ENCODE measurements around the gene KRT85.

Gene KRT85

DNA sequence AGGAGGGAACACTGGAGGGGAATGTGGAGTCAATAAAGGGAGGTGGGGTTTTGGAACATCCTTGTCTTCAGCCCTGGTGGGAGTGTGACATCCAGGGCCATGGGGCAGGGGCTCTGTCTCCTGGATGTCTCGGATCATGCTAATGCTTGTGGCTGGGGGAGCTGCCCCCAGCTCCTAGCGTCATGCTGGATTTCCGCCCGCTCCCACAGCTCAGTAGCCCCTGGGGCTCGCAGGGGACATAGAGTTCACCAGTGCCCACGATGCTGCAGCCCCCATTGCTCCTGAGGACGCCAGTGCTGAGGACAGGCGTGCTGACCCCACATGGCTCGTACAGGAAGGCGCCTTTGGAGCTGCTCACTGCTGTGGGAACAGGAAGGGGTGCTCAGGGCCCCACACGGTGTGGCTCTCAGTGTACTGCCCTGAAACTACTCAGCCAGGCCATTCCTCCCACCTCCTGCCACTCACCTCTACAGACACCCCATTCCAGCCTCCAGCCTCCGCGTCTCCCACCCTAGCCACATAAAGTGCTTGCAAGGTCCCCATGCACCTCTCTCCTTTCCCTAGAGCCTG, 27.6 kb upstream of the KRT85 start:
- no peak for DNase-seq (ENCODE audit: low read depth)

DNA sequence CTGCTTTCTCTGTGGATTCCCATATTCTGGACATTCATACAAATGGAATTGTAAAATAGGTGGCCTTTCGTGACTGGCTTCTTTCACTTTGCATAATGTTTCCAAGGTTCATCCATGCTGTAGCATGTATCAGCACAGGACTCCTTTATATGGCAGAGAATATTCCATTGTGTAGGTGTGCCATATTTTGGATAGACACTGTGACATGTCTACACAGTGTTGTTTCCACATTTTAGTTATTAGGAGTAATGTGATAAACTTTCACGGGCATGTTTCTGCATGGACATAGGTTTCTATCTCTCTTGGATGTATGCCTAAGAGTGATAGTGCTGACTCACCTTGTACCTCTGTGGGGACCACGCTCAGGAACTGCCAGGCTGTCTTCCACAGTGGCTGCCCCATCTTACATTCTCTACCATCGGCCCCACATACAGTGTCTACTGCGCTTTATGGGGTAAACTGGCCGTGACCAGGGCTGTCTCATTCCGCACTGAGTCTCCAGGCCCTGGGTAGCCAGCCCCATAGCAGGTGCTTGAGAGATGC, 25.3 kb upstream of the KRT85 start:
- DNase-seq (ENCODE audit: low read depth): no peak

DNA sequence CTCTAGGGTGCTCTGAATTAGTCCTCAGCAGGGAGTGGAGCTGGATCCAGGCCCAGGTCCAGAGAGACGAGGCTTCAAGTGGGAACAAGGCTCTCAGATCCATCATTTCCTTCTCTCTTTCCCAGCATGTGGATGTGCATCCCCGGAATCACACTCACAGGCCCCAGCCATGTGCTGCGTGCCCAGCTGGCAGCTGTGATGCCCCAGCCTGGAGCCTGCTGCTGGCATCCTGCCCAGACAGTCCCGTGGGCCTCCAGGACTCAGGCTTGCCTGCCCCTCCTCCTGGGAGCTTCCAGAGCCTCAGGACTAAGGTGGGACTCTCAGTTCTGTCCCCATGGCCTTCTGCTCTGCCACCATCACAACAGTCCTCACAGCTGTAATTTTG, 24.3 kb upstream of the KRT85 start:
- no peak for DNase-seq (ENCODE audit: low read depth)

DNA sequence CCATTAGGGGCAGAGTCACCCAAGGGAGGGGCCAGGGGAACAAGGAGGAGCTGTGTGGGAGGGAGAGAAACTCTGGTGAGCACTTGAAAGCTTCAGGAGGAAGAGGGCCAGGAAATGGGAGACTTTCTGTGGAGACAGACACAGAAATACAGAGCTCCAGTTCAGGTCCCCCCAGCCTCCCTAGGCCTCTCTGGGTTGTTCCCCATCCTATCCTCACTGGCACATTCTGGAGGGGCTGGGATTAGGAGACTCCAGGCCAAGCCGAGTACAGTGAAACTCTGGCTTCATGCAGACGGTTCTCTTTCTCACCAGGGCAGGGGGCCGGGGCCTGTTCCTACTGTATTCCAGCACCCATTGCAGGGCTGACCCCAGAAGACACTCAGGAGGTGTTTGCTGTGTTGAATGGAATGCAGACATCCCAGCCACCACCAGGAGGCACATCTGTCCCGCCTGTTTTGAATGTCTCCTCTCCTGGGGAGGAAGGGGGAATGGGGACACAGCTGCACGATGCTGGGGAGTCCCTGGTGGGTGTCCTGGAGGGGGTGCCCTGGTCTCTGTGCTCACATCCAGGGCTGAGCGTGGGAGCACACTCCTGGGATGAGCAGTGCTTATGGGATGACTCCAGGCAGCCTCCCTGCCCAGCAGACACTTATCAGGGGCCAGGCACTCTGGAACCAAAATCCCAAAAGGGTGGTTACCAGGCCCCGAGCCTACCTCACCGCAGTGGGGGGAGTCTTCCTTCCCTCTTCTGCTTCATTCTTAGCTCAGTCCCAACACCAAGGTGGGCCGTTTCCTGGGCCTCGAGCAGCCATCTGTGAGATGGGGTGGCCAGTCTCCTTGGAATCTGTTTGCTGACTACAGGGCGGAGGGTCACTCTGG, 23.7 kb upstream of the KRT85 start:
- DNase-seq (ENCODE audit: low read depth): peak; percentile 27

DNA sequence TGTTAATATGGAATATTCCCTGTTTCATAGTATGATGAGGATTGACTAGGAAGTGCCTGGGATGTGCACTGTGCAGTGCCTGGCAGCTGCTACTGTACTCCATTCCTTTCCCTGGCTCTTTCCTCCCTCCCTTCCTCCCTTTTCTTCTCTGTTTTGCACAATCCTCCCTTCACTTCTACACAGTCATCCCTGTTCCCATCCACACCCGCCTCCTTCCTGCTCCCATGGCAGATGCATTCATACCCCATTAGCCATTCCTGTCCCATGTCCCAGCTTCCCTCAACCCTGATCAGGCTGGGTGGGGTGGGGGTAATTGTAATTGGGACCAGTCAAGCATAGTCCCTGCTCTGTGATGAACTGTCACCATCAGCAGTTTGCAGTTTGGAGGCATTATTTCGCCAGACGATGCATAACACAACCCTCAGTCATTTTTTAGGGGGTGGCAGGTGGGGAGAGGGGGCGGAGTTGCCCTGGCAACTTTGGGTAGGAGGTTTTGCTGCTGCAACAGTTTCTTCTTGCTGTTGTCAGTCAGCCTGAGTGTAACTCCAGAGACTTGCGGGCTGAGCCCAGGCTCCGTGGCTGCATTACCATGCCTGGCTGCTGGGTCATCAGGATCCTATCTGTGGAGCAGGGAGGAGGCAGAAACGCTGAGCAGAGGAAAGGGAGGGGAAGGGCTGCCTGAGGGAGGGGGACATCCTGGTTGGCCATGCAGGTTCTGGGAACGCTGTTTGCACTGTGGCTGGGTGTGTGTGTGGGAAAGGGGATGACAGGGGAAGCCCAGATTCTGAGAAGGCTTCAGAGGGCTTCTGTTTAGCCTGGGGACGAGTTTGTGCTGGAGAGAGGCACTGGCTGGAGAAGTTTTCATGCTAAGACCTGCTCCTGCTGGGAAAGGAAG, 22.3 kb upstream of the KRT85 start:
- no peak for DNase-seq (ENCODE audit: low read depth)

DNA sequence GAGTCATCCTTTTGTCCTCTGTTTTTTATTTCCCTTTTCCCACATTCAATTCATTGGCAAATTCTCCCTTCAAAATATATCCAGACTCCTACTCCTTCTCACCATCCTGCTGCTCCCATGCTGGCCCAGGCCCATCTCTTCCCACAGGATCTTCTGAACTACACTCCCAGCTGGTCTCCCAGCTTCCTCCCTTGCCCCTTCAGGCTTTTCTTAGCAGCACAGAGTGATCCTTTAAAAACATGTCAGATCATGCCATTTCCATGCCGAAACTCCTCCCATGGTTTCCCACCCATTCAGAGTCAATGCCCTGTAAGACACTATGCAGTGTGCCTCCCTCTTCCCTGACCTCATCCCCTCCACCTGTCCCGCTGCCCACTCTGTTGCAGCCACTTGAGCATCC, 20.6 kb upstream of the KRT85 start:
- no peak for DNase-seq (ENCODE audit: low read depth)

DNA sequence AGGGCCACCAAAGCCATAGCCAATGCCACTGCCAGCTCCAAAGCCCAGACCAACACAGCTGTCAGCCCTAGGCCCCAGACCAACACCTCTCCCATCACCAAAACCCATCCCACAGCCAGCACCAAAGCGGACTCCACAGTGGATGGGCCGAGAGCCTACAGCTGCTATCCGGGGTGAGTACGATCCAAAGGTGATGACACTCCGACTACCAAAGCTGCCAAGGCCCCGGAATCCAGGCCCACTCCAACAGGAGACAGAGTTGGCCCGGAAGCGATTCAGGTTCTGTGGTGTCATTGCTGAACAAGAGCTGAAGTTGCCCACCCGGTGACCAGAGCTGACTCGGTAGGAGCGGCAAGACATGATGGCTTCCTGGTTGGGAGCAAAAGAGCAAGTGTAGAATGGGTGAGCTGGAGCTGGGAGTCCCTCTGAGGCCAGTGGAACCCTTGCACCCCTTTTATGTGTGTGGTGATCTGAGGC, 18.0 kb upstream of the KRT85 start, which contains the start of gene KRT84:
Gene KRT84, minus strand, starts transcription at position 427 of the 477 bp plus-strand sequence. Its CDS starts 67 bp downstream, at position 360.
- no peak for DNase-seq (ENCODE audit: low read depth)

DNA sequence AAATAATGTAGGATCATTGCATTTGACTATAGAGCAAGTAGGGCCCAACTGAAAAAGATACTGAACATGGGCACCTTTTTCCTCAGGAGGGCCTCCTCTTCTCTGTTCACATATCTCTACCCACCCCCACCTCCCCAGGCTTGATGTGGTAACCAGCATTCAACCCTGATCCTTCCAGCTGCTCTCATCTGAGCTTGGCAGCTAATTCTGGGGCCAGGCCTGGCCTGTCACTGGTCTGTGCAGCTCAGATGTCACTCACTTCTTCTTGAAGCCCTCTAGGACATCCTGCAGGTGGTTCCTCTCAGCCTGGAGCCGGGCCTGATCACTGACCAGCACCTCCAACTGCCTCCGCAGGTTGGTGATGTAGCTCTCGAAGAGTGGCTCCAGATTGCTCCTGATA, 16.1 kb upstream of the KRT85 start:
- DNase-seq (ENCODE audit: low read depth): no peak

DNA sequence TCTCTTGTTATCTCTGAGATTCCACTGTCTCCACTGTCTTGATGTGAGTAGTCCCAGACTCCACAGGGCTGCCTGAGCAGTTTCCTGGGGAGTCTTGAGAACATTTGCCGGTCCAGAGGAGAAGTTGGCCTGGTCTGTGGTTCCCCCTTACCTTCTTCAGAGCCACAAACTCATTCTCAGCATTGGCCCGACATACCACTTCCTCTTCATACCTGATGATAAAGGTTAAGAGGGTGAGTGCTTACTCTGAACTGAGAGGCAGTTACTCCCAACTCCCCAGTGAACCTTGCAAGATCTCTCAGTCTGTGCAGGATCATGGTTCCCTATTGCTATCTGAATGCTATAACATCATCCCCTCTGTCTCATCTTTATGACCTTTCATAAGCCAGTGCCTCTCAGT, 15.6 kb upstream of the KRT85 start:
- DNase-seq (ENCODE audit: low read depth): no peak

DNA sequence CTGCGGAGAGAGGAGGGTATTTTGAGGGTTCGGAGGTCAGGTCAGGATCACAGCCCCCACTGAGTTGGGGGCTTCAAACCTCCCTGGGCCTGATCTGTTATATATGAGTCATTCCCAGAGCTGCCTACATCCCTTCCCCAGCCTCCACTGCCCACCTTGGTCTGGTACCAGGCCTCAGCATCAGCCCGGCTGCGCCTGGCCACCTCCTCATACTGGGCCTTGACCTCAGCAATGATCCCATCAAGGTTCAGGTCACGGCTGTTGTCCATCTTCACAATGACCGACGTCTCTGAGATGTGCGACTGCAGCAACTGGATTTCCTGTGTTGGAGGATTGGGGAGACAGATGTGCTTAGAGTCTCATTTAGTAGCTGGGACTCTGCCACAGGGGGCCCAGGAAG, 13.9 kb upstream of the KRT85 start:
- no peak for DNase-seq (ENCODE audit: low read depth)

DNA sequence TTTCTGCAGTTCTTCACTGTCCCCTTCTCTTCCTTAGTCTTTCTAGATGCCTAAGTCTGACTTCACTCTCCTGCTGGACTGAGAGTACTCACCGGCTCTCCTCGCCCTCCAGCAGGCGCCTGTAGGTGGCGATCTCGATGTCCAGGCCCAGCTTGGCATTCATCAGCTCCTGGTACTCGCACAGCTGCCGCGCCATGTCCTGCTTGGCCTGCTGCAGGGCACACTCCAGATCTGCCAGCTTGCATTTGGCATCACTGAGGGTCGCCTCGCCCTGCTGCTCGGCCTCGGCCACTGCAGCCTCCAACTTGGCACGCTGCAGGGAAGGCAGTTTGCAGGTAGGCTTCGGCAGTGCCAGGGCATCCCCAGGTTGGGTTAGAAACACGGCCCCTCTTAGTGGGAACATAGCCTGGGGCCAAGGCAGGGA, 13.0 kb upstream of the KRT85 start:
- DNase-seq (ENCODE audit: low read depth): peak; percentile 42

DNA sequence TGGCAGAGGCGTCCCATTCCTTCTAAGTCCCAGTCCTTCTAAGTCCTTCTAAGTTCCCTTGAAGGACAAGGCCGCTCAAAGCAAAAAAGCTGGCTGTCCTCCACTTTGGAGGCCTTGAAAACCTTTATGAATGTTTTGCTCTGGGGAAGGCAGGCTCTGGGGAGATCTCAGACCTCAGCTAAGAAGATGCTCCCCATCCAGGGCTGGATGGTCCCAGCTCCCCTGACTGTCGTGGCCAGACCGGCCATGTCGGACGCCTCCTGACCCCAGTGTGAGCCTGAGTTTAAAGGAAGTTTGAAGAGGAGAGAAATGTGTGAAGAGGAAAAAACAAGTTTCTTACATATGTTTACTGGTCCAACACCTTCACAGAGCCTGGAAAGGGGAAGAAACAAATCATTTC, 12.3 kb upstream of the KRT85 start:
- no peak for DNase-seq (ENCODE audit: low read depth)

DNA sequence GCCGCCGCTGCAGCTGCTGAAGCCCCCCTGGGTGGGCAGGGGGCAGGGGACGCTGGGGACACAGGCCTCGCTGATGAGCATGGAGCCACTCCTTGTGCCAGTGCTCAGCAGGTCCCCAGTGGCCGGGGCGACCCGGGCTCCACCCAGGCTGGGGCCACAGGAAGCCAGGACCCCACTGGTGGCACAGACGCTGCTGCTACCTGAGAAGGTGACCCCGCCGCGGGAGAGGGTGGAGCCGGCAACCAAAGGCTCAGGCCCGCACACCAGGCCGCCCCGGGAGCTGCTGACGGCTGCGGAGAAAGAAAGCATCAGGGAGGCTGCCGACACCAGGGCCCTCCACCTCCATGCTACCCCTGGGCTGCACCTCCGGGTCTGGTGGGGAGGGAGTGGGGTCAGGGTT, 10.8 kb upstream of the KRT85 start:
- DNase-seq (ENCODE audit: low read depth): no peak

DNA sequence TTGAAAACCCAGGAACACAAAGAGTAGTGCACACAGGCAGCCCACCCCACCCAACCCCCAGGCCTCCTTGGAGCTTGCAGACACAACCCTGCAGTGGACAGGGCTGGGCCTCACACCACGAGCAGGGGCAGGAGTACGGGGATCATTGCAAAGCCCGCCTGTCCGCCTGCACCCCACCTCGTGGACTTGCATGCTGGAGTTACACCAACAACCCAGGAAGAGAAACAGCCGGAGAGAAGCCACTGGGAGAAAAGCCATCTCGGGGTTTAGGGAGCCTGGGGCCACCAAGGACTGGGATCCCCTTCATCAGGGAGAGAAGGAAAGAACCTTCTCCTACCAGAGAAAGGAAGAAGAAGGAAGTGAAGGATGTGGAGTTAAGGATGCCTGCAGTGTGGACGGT, 10.0 kb upstream of the KRT85 start:
- DNase-seq (ENCODE audit: low read depth): no peak

DNA sequence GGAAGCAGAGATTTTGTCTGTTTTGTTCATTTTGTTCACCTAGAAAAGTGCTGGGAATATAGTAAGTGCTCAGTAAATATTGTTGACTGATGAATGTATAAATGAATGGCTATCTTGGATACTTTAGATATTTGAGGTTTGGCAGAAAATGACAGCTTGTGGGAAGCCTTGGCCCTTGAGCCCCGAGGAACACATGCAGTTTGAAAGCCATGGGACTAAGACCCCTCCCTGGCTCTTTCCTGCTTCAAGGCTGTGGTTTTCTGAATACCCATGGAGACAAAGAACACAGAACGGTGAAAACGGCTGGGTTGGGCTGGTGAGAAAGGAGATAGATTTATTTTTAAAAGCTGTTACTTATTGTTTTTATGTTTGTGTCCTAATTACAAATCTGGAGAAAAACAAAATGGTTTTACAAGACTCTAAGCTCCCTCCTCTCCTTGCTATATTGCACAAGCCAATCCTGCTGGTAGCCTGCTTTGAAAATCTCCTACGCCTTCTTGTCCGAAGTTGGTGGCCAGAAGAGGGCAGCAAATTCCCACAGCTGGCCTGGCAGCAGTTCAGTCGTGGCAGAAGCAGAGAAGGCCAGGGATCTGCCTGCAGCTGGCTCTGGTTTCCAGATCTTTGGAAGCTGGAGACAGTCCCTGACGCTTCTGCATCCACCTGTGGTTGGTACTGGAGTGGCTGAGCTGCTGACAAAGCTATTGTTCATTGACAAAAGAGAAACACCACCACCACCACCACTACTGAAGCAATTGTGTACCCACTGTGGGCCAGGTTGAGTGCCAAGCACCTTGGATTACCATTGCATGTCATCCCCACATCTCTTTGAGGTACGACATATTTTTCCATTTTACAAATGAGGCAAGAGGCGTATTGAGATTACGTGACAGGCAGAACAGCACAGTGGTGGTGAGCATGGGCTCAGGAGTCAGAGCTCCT, 5.2 kb upstream of the KRT85 start:
- DNase-seq (ENCODE audit: low read depth): peak; percentile 86

DNA sequence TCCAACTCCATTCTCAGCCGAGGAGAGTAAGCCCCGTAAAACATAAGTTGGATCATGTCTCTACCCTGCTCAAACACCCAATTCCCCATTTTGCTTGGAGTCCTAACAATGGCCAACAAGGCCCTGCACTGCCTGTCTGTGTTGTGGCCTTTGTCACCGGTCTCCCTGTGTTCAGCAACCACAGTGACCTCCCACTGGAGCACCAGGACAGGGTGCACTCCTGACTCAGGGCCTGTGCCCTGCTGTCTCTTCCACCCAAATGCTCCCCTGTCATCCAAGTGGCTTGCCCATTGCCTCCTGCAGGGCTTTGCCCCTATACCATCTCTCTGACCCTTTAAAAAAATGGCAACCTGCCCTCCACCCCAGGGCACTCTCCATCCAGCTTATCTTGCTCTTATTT, 4.4 kb upstream of the KRT85 start:
- no peak for DNase-seq (ENCODE audit: low read depth)

DNA sequence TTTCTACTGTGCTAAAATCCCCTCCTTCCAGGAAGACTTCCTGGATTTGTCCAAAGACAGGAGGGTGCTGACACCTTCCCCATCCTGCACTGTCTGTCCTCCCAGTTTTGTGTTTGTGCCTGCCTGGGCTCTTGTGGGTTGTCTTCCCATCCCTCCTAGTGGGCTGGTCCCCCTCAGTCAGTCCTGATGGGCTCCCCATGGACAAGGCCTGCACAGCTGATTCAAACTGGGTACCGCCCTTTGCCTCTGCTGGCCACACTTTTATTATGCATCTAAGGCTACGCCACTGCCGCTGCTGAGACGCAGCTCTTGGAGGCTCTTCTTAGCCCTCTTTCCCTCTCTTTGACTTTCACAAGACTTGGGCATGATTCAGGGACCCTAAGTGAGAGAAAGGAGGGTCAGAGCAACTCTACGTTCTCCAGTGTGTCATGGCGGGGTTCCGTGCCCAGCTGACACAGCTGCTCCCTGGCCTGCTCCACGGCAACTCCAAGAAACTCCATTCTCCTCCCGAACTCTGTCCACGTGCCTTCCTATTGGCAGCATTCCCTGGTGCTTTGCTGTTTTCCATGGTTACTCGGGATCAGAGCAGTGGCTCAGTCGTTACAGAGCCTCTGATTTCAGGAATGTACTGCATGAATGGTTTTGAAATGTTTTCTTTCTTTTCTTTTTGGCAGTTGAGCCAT, 3.8 kb upstream of the KRT85 start:
- DNase-seq (ENCODE audit: low read depth): peak; percentile 28

DNA sequence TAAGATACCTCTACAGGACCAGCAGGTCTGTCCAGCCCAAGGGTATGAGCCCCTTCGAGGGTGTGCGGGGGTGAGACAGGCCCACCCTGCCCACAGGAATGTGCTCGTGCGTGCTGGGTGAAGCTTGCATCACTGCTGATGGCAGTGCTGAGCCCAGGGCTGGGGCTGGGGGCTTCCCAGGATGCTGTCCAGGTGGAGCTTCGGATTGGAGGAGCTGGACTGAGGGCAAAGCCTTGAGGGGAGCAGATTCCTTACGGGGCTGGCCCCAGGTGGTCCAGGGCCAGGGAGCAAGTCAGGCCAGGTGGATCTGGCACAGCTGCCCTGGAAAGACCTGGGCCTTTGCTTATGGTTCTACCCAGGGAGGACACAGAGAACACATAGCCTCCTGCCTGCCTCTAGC, 2.5 kb upstream of the KRT85 start:
- no peak for DNase-seq (ENCODE audit: low read depth)

DNA sequence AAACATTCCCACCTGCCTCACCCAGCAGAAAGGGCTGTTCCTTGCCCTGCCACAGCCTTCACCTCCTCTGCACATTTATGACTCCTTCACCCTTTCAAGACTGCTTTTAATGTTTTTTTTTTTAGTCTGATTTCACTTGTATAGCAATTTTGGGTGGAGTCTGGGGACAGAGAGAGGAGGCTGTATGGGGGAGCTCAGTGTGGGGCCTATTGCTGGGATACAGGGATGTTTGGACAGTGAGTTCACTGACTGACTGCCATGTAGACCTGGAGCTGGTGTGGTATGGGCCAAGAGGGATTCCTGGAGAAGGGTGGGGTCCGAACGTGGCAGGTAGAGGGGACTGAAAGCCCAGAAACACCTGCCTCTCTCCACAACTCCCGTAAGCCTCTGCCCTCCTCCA, 1.9 kb upstream of the KRT85 start:
- DNase-seq (ENCODE audit: low read depth): no peak

DNA sequence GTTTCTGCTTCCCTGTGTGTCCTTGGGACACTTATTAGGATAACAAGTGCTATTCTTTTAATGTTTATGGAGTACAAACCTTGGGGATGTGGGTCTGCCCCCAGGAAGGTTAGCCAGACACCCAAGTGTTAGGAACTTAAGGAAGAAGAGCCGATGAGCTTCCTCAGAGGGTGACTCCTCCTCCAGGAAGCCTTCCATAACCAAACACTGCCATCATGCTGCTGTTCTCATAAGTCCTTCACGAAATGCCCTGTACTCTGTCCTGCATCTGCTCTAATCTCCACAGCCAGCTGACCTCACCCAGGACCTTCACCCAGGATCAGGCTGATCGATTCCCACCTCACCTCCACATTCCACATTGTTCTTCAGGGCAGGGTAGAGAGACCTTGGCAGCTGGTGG, 1.2 kb upstream of the KRT85 start:
- no peak for DNase-seq (ENCODE audit: low read depth)

DNA sequence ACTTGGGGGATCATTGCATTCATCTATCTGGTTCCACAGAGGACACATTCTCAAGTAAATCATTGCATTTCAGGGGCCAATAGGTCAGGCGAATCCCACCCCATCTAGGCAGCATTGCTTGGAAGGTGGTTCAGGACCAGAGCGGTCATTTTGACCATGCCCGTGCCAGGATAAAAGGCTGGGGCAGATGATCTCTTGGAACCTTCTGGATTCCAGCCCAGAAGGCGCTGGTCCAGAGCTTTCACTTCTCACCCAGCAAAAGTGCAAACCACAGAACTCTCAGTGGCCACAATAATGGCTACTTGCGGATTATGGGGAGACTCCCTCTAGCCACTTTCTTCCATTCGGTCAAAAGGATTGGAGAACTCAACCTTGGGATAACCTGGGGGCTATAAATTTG, 595 bp upstream of the KRT85 start:
- DNase-seq (ENCODE audit: low read depth): no peak

All from iris pigment epithelial cell (primary cell).